Urinary bladder (tissue), 4 donors: ENCODE results near the gene NEK5. TPM values are rescaled to one million over a fixed set of nuclear protein-coding genes. Genes with fewer than 3 reads are reported as not detected.
"Not testable (repeated sequence)": the region's sequence is repeated elsewhere in the genome, so short reads cannot be mapped to it uniquely, and the experiment has no call there.

Experiments used
- DNase-seq: peaks from one replicate; pipeline ENCODE4 v3.0.0-alpha.2; 2015; ENCODE audit errors: extremely low spot score
- H3K27ac ChIP-seq: one replicate; pipeline ENCODE4 v1.5.1; 2013; ENCODE audit warnings: low read depth, mild to moderate bottlenecking, moderate library complexity
- H3K36me3 ChIP-seq: one replicate; pipeline ENCODE4 v1.6.1; 2013; ENCODE audit warnings: mild to moderate bottlenecking, moderate library complexity; ENCODE audit not compliant: insufficient read depth
- H3K4me1 ChIP-seq: one replicate; pipeline ENCODE4 v1.6.1; 2013; ENCODE audit warnings: mild to moderate bottlenecking, moderate library complexity; ENCODE audit not compliant: insufficient read depth
- H3K4me3 ChIP-seq: one replicate; pipeline ENCODE4 v1.5.1; 2013; ENCODE audit warnings: low read depth, low read length
- WGBS: extraction: QIAGEN DNeasy Blood & Tissue Kit; methylation state at CpG from one replicate; pipeline ENCODE4 v1.1.7; 2013; 5-methylcytosine and 5-hydroxymethylcytosine counted together
- polyA plus RNA-seq: library from polyadenylated mRNA; stranded (reverse); fragments of 200-250 nt; gene quantifications from one replicate; pipeline ENCODE4 v1.2.3, GENCODE V29; 2013
- total RNA-seq: library from RNA; depleted of rRNA; stranded (reverse); fragments of >200 nt; gene quantifications from one replicate; pipeline ENCODE4 v1.2.3, GENCODE V29; 2014
- donor health status: healthy with polysubstance abuse.
- donor health status: healthy.

Gene NEK5
- total and polyA plus RNA-seq, 2 donors: 0.16 to 1.4 TPM

GRCh38 chr13:52082601-52083000 lies 46.3 kb downstream of the NEK5 start:
- DNase-seq: no peak
- no peak overlapping the region for H3K4me3 ChIP-seq
- no peaks in the 10 kb centered on the region for H3K36me3 ChIP-seq
- WGBS: 61% methylated on average over 4 of the region's 4 CpGs
- no peaks in the 10 kb centered on the region for H3K4me1 ChIP-seq
- H3K27ac ChIP-seq: no peak overlapping the region

- WGBS: 95% methylated on average over 33 of the region's 36 CpGs
- not testable (repeated sequence) for H3K27ac ChIP-seq, H3K36me3 ChIP-seq, H3K4me1 ChIP-seq, H3K4me3 ChIP-seq, DNase-seq
Observed at GRCh38 chr13:52079891-52080290, 49.0 kb downstream of the NEK5 start.

GRCh38 chr13:52070929-52071523 lies 57.8 kb downstream of the NEK5 start:
- WGBS: 73% methylated on average over 1 of the region's 1 CpG

GRCh38 chr13:52067237-52067636 lies 61.6 kb downstream of the NEK5 start:
- Histone ChIP-seq H3K36me3 (no peaks in the 10 kb centered on the region), H3K4me1 (no peaks in the 10 kb centered on the region), H3K4me3 (no peak overlapping the region), H3K27ac (no peak overlapping the region)
- no peak for DNase-seq

More at GRCh38 chr13:52070929-52071523, 57.8 kb downstream of the NEK5 start:
- Histone ChIP-seq H3K4me3 (no peak overlapping the region), H3K36me3 (no peaks in the 10 kb centered on the region), H3K27ac (no peak overlapping the region), H3K4me1 (no peaks in the 10 kb centered on the region)
- DNase-seq: no peak

- H3K27ac ChIP-seq: no peak overlapping the region
- H3K4me1 ChIP-seq: no peaks in the 10 kb centered on the region
- H3K36me3 ChIP-seq: no peaks in the 10 kb centered on the region
- H3K4me3 ChIP-seq: no peak overlapping the region
- WGBS: 36% methylated on average over 3 of the region's 3 CpGs
- no peak for DNase-seq
Observed at GRCh38 chr13:52061587-52061986, 67.3 kb downstream of the NEK5 start.

GRCh38 chr13:52061064-52061463 lies 67.8 kb downstream of the NEK5 start:
- H3K27ac ChIP-seq, H3K4me3 ChIP-seq, H3K4me1 ChIP-seq, DNase-seq, H3K36me3 ChIP-seq: not testable (repeated sequence)
- 88% methylated on average over 3 of the region's 3 CpGs for WGBS

- Histone ChIP-seq H3K36me3 (no peaks in the 10 kb centered on the region), H3K27ac (no peak overlapping the region), H3K4me1 (no peaks in the 10 kb centered on the region), H3K4me3 (no peak overlapping the region)
- 23% methylated on average over 4 of the region's 4 CpGs for WGBS
- no peak for DNase-seq
Observed at GRCh38 chr13:52053460-52053859, 75.4 kb downstream of the NEK5 start.

- no peak overlapping the region for H3K4me3 ChIP-seq
- H3K4me1 ChIP-seq: no peaks in the 10 kb centered on the region
- WGBS: 48% methylated on average over 7 of the region's 7 CpGs
- DNase-seq: no peak
- H3K36me3 ChIP-seq: no peaks in the 10 kb centered on the region
- no peak overlapping the region for H3K27ac ChIP-seq
Observed at GRCh38 chr13:52051400-52051799, 77.5 kb downstream of the NEK5 start.

- H3K27ac ChIP-seq: no peak overlapping the region
- 57% methylated on average over 2 of the region's 2 CpGs for WGBS
Observed at GRCh38 chr13:52048516-52048915, 80.4 kb downstream of the NEK5 start.

GRCh38 chr13:52047463-52047862 lies 81.4 kb downstream of the NEK5 start:
- 90% methylated on average over 3 of the region's 3 CpGs for WGBS
- DNase-seq: no peak
- Histone ChIP-seq H3K36me3 (no peaks in the 10 kb centered on the region), H3K27ac (no peak overlapping the region), H3K4me1 (no peaks in the 10 kb centered on the region), H3K4me3 (no peak overlapping the region)

More at GRCh38 chr13:52048516-52048915, 80.4 kb downstream of the NEK5 start:
- DNase-seq: no peak
- Histone ChIP-seq H3K36me3 (no peaks in the 10 kb centered on the region), H3K4me1 (no peaks in the 10 kb centered on the region), H3K4me3 (no peak overlapping the region)

- H3K36me3 ChIP-seq: no peaks in the 10 kb centered on the region
- H3K4me3 ChIP-seq: no peak overlapping the region
- H3K27ac ChIP-seq: no peak overlapping the region
- DNase-seq: no peak
- no peaks in the 10 kb centered on the region for H3K4me1 ChIP-seq
- 92% methylated on average over 3 of the region's 3 CpGs for WGBS
Observed at GRCh38 chr13:52043675-52044074, 85.2 kb downstream of the NEK5 start.

GRCh38 chr13:52036037-52036436 lies 92.8 kb downstream of the NEK5 start:
- 95% methylated on average over 1 of the region's 1 CpG for WGBS
- Histone ChIP-seq H3K4me1 (no peaks in the 10 kb centered on the region), H3K36me3 (no peaks in the 10 kb centered on the region), H3K27ac (no peak overlapping the region), H3K4me3 (no peak overlapping the region)
- no peak for DNase-seq

- no peak overlapping the region for H3K27ac ChIP-seq
- H3K4me3 ChIP-seq: no peak overlapping the region
- WGBS: 79% methylated on average over 5 of the region's 5 CpGs
Observed at GRCh38 chr13:52034616-52035226, 94.2 kb downstream of the NEK5 start.

GRCh38 chr13:52033039-52033438 lies 95.8 kb downstream of the NEK5 start:
- no peak for DNase-seq
- WGBS: 86% methylated on average over 2 of the region's 2 CpGs
- Histone ChIP-seq H3K4me3 (no peak overlapping the region), H3K27ac (no peak overlapping the region), H3K4me1 (no peaks in the 10 kb centered on the region), H3K36me3 (peaks cover 2% of the 10 kb centered on the region)

More at GRCh38 chr13:52034616-52035226, 94.2 kb downstream of the NEK5 start:
- no peaks in the 10 kb centered on the region for H3K4me1 ChIP-seq
- H3K36me3 ChIP-seq: no peaks in the 10 kb centered on the region
- DNase-seq: no peak
